HG03159 (cell line): ENCODE results near the gene SETBP1.

Experiments
- ATAC-seq: cut with Tn5 transposase; IDR thresholded peaks from one replicate; pipeline ENCODE4 v1.9.1; 2021; ENCODE audit warnings: mild to moderate bottlenecking, moderate library complexity; ENCODE audit not compliant: unreplicated experiment

SETBP1 gene

GRCh38 chr18:44679056-44679913 lies 1.4 kb upstream of the SETBP1 start:
- ATAC-seq, result peak; percentile 85

- ATAC-seq, result peak; percentile 3
Measured at GRCh38 chr18:44679914-44680272, 795 bp upstream of the SETBP1 start.

DNA sequence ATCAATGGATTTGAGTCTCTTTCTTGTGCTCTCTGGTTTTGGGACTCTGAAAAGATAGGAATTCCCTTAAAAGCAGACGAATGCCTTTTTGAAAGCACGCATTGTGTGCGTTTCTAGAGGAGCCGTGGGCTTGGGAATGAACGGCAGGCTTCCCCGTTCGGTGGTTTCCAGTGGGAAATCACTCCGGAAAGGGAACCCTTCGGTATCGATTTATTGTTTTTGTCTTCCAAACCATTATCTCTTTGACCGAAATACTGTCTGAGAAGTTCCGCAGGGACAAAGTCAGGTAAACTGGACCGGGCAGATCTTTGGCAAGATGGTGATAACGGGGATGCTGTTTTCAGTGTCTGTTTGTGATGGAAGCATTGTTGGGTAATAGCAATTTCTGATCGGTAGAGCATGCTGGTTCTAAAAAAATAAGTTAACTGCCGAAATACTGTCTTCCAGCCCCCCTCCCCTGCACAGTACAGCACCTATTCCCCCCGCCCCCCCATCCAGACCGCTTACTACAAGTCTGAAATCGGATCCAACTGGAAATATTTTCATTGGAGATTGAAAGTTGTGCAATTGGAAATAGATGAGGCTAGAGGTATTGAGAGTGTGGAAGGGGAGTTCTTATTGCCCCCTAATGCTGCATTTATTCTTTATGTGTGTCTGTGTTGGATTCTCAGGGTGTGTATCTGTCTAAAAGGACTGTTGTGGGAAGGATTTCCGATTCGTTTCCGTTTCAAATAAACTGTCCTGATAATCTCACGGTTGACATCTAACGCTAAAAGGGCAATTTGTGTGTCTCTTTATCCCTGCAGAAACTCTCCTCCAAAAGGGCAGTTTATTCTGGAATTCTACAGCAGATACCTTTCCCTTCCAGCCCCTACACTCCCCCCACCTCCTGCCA lies 635 bp downstream of the SETBP1 start:
- no peak for ATAC-seq

GRCh38 chr18:44682201-44682870 lies 1.6 kb downstream of the SETBP1 start:
- ATAC-seq, result no peak

- ATAC-seq, result no peak
Measured at GRCh38 chr18:44682871-44683221, 2.2 kb downstream of the SETBP1 start.

- ATAC-seq, result no peak
Measured at GRCh38 chr18:44683556-44683955, 2.9 kb downstream of the SETBP1 start.

GRCh38 chr18:44685296-44685695 lies 4.6 kb downstream of the SETBP1 start:
- no peak for ATAC-seq

DNA sequence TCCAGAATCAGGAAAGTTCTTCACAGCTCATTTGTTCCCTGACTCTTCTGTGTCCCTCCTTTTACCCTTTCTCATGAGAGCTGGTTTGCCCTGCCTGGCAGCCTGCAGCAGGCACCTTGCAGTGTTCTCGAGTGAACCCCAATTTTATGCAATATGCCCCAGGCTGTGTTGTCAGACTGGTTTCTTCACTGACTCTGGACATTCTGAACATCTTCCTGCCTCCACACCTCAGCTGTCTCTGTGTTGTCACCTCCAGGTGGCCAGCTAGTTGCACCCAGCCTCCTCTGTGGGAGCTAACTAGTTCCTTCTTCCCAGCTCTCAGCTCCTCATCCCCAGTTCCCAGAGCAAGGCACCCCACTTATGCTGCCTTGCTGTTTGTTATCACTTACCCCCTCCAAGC lies 5.5 kb downstream of the SETBP1 start:
- no peak for ATAC-seq

DNA sequence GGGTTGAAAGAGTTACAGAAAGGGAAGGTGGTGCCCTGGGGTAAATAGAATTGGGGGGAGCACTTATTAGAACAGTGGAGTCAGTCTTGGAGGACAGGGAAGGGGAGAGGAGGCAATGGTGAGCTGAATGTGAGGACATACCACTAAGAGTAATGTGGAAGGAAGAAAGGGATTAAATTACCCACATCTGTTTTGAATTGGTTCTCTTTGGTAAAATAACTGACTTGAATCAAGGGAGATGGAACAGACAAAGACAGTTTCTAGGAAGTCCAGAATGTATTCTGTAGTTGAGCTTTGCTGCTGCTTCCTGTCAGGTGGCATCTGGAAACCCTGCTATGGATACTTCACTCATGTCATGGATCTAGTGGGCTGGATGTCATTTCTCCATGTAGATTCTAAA lies 6.7 kb downstream of the SETBP1 start:
- no peak for ATAC-seq

DNA sequence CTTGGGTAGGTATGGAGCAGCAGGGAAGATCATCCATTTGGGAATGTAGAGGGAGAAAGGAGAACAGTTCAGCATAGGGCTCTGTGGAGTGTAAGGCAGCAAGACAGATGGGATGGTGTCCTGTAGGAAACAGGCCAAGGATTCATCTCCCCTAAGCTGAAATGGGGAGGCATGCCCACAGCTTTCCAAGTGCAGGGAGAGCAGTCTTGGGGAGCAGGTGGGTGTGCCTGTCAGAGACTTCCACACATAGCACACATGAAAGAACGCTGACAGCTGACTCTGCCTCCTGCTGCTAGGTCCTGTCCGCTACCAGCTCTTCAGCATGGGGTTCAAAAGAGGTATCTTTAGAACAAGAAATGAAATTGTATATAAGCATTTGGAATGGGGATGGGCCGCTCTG lies 9.0 kb downstream of the SETBP1 start:
- no peak for ATAC-seq

- no peak for ATAC-seq
Measured at GRCh38 chr18:44691148-44691925, 10.6 kb downstream of the SETBP1 start.

- no peak for ATAC-seq
Measured at GRCh38 chr18:44693030-44693784, 12.5 kb downstream of the SETBP1 start.

GRCh38 chr18:44695503-44695902 lies 14.8 kb downstream of the SETBP1 start:
- ATAC-seq, result no peak

DNA sequence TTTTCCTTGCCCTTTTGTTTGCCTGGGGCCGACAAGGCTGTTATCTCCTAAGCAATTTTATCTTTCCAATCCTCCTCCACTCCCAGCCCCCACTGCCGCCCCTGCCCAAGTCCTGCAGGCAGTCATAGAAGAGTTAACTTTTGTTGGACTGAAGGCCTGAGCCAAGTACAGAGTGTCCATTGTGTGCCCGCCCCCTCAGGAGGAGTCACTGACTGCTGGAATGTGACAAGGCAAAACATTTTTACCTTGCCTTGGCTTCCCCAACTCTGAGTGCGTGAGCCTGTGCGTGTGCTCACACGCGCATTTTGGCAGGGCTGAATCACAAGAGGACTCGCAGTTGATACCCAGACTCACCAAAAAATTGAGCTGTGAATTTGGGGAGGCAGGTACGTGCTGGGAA lies 16.2 kb downstream of the SETBP1 start:
- ATAC-seq, result no peak

- ATAC-seq, result no peak
Measured at GRCh38 chr18:44697315-44697714, 16.6 kb downstream of the SETBP1 start.

GRCh38 chr18:44698518-44698917 lies 17.8 kb downstream of the SETBP1 start:
- no peak for ATAC-seq

- ATAC-seq, result no peak
Measured at GRCh38 chr18:44699572-44700261, 19.0 kb downstream of the SETBP1 start.

DNA sequence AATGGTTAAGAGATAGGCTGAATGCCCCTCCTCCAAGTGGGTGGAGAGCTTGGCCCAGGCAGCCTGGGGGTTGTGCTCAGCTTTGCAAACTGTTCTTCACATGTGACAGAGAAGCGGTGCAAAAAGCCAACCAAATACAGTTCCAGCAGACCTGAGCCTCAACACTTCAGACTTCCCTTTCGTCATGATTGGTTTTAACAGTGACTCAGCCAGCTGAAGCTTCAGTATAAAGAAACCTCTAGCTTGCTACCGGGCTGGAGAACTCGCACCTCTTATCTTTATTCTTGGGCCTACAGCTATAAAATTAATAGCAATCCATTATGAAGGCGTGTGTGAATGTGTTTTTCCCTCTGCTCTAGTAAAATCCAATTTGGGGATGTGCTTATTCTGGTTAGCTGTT lies 20.0 kb downstream of the SETBP1 start:
- peak; percentile 50 for ATAC-seq

DNA sequence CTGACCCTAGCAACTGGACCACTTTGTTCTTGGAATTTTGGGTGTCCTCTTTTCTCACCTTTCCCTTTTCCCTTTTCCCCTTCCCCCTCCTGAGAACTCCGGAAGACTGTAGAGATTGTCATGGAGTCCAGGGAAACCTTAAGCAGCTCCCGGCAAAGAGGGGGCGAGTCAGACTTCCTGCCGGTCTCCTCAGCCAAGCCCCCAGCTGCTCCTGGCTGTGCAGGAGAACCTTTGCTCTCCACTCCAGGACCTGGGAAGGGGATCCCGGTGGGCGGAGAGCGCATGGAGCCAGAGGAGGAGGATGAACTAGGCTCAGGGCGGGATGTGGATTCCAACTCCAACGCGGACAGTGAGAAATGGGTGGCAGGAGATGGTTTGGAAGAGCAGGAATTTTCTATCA lies 20.5 kb downstream of the SETBP1 start:
- ATAC-seq, result no peak
